ENCODE results near the gene RRAGA.

- TF ChIP-seq, protein P1, sequence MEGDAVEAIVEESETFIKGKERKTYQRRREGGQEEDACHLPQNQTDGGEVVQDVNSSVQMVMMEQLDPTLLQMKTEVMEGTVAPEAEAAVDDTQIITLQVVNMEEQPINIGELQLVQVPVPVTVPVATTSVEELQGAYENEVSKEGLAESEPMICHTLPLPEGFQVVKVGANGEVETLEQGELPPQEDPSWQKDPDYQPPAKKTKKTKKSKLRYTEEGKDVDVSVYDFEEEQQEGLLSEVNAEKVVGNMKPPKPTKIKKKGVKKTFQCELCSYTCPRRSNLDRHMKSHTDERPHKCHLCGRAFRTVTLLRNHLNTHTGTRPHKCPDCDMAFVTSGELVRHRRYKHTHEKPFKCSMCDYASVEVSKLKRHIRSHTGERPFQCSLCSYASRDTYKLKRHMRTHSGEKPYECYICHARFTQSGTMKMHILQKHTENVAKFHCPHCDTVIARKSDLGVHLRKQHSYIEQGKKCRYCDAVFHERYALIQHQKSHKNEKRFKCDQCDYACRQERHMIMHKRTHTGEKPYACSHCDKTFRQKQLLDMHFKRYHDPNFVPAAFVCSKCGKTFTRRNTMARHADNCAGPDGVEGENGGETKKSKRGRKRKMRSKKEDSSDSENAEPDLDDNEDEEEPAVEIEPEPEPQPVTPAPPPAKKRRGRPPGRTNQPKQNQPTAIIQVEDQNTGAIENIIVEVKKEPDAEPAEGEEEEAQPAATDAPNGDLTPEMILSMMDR (IDR thresholded peaks at IDR 0.05): no peak
- no peak for TF ChIP-seq POLR2A (IDR thresholded peaks at IDR 0.05)
Observed at GRCh38 chr9:19020886-19021455, 28.3 kb upstream of the RRAGA start.

Data from heart left ventricle (tissue), 13 donors.